Right hindlimb (tissue), 1 donor: ENCODE results near the gene AKAP12.

ENCODE experiments used
- DNase-seq: peaks from one replicate; pipeline ENCODE4 v3.0.0-alpha.2; 2018

AKAP12 gene

GRCh38 chr6:151239603-151240035 lies at the start of gene AKAP12:
TSS of gene AKAP12 (plus strand) at chr6:151239967. CDS start at chr6:151240563, 596 bp downstream.
- peak; percentile 56 for DNase-seq

GRCh38 chr6:151191527-151191926 lies 48.2 kb upstream of the AKAP12 start:
- no peak for DNase-seq

GRCh38 chr6:151196555-151196954 lies 43.2 kb upstream of the AKAP12 start:
- peak; percentile 68 for DNase-seq

GRCh38 chr6:151197556-151197955 lies 42.2 kb upstream of the AKAP12 start:
- DNase-seq = no peak

GRCh38 chr6:151199991-151200390 lies 39.8 kb upstream of the AKAP12 start:
- no peak for DNase-seq

GRCh38 chr6:151205721-151206600 lies 33.8 kb upstream of the AKAP12 start:
- no peak for DNase-seq

GRCh38 chr6:151207674-151208073 lies 32.1 kb upstream of the AKAP12 start:
- DNase-seq = no peak

GRCh38 chr6:151209071-151209831 lies 30.5 kb upstream of the AKAP12 start:
- no peak for DNase-seq

GRCh38 chr6:151211075-151211474 lies 28.7 kb upstream of the AKAP12 start:
- DNase-seq = no peak

- no peak for DNase-seq
Observed at GRCh38 chr6:151213352-151213751, 26.4 kb upstream of the AKAP12 start.

- DNase-seq = no peak
Observed at GRCh38 chr6:151215999-151216398, 23.8 kb upstream of the AKAP12 start.

- no peak for DNase-seq
Observed at GRCh38 chr6:151216804-151217203, 23.0 kb upstream of the AKAP12 start.

- no peak for DNase-seq
Observed at GRCh38 chr6:151219192-151219591, 20.6 kb upstream of the AKAP12 start.

GRCh38 chr6:151224076-151224475 lies 15.7 kb upstream of the AKAP12 start:
- DNase-seq = no peak

- no peak for DNase-seq
Observed at GRCh38 chr6:151225919-151226318, 13.8 kb upstream of the AKAP12 start.

- DNase-seq = no peak
Observed at GRCh38 chr6:151228788-151229400, 10.9 kb upstream of the AKAP12 start.

- DNase-seq = no peak
Observed at GRCh38 chr6:151229401-151230276, 10.1 kb upstream of the AKAP12 start.

- no peak for DNase-seq
Observed at GRCh38 chr6:151230277-151230577, 9.5 kb upstream of the AKAP12 start.

GRCh38 chr6:151232899-151233298 lies 6.9 kb upstream of the AKAP12 start:
- DNase-seq = no peak

GRCh38 chr6:151233731-151234130 lies 6.0 kb upstream of the AKAP12 start:
- DNase-seq = no peak

GRCh38 chr6:151236668-151237401 lies 2.9 kb upstream of the AKAP12 start:
- no peak for DNase-seq
